Esophagus (tissue), 2 donors: ENCODE data around the gene ETV6. TPM values are rescaled to one million over a fixed set of nuclear protein-coding genes. Genes with fewer than 3 reads are reported as not detected.

Experiments
- H3K27ac ChIP-seq, 2 donors: one replicate each; pipeline ENCODE4 v1.5.1; 2013; ENCODE audit warnings: low read depth in 2 of 2, mild to moderate bottlenecking in 2 of 2, inconsistent platforms in 1 of 2, low read length in 1 of 2, moderate library complexity in 1 of 2
- H3K27me3 ChIP-seq, 2 donors: one replicate each; pipeline ENCODE4 v1.6.1; 2013; ENCODE audit warnings: low read length in 2 of 2, control low read depth in 1 of 2, mild to moderate bottlenecking in 1 of 2; ENCODE audit not compliant: insufficient read depth in 2 of 2, control insufficient read depth in 1 of 2
- H3K36me3 ChIP-seq, 2 donors: one replicate each; pipeline ENCODE4 v1.6.1; 2013; ENCODE audit warnings: low read length in 1 of 2; ENCODE audit not compliant: control insufficient read depth in 2 of 2, insufficient read depth in 2 of 2
- H3K4me1 ChIP-seq, 2 donors: one replicate each; pipeline ENCODE4 v1.6.1; 2013; ENCODE audit warnings: low read length in 1 of 2; ENCODE audit not compliant: control insufficient read depth in 2 of 2, insufficient read depth in 2 of 2
- H3K4me3 ChIP-seq, 2 donors: one replicate each; pipeline ENCODE4 v1.5.1; 2013; ENCODE audit warnings: low read length in 2 of 2, mild to moderate bottlenecking in 2 of 2, low read depth in 1 of 2, moderate library complexity in 1 of 2
- H3K9me3 ChIP-seq, 2 donors: one replicate each; pipeline ENCODE4 v1.6.1; 2013; ENCODE audit warnings: mild to moderate bottlenecking in 2 of 2, low read depth in 1 of 2, low read length in 1 of 2, moderate library complexity in 1 of 2; ENCODE audit not compliant: control insufficient read depth in 2 of 2, insufficient read depth in 1 of 2
- WGBS, 2 donors: extraction: QIAGEN DNeasy Blood & Tissue Kit; methylation state at CpG; one replicate each; pipeline ENCODE4 v1.1.7; 2013; 5-methylcytosine and 5-hydroxymethylcytosine counted together
- polyA plus RNA-seq, 2 donors: library from polyadenylated mRNA; stranded (reverse); fragments of 200-250 nt; gene quantifications; one replicate each; pipeline ENCODE4 v1.2.3, GENCODE V29; 2013
- donor health status: healthy with polysubstance abuse.
- donor health status: Bipolar disorder and iron deficiency.

Gene ETV6
- polyA plus RNA-seq, 2 donors: 5.4 to 5.6 TPM

GRCh38 chr12:11745113-11745512 lies 95.6 kb downstream of the ETV6 start:
- no peaks in the 10 kb centered on the region for H3K36me3 ChIP-seq
- H3K4me1 ChIP-seq: peaks cover 0 to 2% of the 10 kb centered on the region in 2 donors
- no peaks in the 10 kb centered on the region for H3K27me3 ChIP-seq
- WGBS, 2 donors: 83 to 89% methylated on average over 6 of the region's 6 CpGs
- H3K4me3 ChIP-seq: no peak overlapping the region
- H3K9me3 ChIP-seq: no peaks in the 10 kb centered on the region
- H3K27ac ChIP-seq: no peak overlapping the region

DNA sequence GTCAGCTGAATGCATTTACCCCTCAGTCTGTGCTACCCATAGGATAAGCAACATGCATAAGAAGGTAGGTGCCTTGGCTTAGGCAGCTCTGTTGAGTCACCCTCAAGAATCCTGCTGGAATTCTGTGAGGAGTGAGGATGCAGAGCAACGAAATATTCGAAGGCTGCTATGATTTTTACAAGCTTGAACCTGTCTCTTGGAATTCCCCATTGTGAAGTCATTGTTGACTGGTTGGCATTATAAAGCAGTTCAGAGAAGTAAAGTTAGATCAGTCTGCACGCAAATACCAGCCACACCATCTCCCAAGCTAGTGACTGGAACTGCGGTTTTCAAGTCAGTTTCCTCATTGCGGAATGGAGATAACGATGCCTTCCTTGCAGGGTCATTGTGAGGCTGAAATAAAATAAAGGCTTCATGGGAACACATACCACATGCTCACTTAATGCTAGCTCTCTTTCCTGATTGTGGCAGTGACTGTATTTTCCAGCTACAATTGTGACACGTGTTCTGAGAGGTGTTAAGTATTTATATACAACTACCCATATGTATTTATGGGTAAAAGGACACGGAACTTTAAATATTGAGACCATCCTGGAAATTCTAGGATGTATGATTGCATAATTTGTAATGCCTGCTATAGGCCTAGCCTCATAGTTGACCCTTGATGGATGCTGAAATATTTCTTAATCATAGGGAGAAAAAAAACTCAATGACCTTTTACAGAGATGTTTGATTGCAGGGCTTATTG lies 96.7 kb downstream of the ETV6 start:
- Histone ChIP-seq H3K4me3 (no peak overlapping the region), H3K9me3 (no peaks in the 10 kb centered on the region), H3K27ac (no peak overlapping the region), H3K4me1 (peaks cover 0 to 2% of the 10 kb centered on the region in 2 donors), H3K36me3 (no peaks in the 10 kb centered on the region), H3K27me3 (no peaks in the 10 kb centered on the region)
- WGBS, 2 donors: 38 to 59% methylated on average over 8 of the region's 8 CpGs

DNA sequence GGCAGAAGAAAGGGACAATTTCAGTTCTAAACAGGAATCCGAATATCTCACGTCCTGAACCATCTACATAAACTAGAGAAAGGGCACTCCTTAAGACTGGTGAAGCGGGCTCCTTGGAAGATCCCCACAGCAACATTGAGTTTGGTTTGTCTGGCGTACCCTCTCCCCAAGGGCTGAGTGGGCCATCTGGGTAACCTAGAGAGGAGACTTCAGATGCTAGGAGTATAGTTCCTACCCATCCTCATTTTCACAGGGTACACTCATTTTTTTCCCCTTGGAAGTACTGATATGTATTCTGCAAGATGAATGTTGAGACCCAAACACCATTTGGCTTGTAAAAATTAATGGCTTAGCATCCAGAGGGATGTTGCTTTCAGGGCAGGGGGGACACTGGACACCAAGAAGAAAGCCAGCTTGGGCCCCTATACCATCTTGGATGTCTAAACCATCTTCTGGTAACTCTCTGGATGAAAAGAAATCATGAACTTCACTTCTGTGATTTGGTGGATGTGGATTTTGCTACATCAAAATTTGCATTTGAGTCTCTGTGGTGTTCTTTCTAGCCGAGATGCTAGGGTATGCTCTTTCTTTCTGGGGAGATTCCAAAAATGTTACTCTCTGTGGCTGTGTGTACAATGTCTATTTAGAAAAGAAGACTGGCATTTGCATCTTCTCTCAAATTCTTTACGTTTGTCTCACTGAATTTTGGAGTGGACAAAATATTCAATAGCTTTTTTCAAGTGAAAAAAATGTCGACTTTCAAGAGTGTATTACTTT lies 97.7 kb downstream of the ETV6 start:
- Histone ChIP-seq H3K4me3 (no peak overlapping the region), H3K4me1 (peaks cover 0 to 3% of the 10 kb centered on the region in 2 donors), H3K36me3 (no peaks in the 10 kb centered on the region), H3K27ac (no peak overlapping the region), H3K9me3 (no peaks in the 10 kb centered on the region), H3K27me3 (no peaks in the 10 kb centered on the region)
- WGBS, 2 donors: 87 to 92% methylated on average over 7 of the region's 7 CpGs

GRCh38 chr12:11747969-11748368 lies 98.5 kb downstream of the ETV6 start:
- Histone ChIP-seq H3K9me3 (no peaks in the 10 kb centered on the region), H3K4me1 (peaks cover 0 to 7% of the 10 kb centered on the region in 2 donors), H3K27me3 (no peaks in the 10 kb centered on the region), H3K36me3 (no peaks in the 10 kb centered on the region), H3K27ac (no peak overlapping the region), H3K4me3 (no peak overlapping the region)
- 87 to 91% methylated on average over 3 of the region's 3 CpGs for WGBS, 2 donors

DNA sequence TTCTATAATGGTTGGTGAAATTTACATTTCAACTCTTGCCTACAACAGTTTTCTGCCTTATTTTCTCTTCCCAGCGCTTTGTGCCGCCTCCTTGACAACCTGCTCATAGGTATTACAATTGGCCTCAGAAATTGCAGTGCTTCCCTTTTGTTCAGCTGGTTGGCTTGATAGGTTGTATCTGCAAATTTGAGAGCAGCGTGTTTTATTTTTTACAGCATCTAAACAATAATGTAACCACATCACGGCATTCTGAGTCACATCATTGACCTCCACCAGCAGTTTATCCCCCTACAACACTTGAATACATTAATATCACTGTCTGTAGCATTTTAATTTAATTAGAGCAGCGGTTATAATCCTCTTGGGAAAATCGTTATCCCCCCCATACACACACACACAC lies 99.4 kb downstream of the ETV6 start:
- Histone ChIP-seq H3K4me3 (no peak overlapping the region), H3K4me1 (peaks cover 0 to 11% of the 10 kb centered on the region in 2 donors), H3K36me3 (peaks cover 2 to 4% of the 10 kb centered on the region in 2 donors), H3K27ac (no peak overlapping the region), H3K27me3 (no peaks in the 10 kb centered on the region), H3K9me3 (no peaks in the 10 kb centered on the region)
- 90 to 94% methylated on average over 6 of the region's 6 CpGs for WGBS, 2 donors

DNA sequence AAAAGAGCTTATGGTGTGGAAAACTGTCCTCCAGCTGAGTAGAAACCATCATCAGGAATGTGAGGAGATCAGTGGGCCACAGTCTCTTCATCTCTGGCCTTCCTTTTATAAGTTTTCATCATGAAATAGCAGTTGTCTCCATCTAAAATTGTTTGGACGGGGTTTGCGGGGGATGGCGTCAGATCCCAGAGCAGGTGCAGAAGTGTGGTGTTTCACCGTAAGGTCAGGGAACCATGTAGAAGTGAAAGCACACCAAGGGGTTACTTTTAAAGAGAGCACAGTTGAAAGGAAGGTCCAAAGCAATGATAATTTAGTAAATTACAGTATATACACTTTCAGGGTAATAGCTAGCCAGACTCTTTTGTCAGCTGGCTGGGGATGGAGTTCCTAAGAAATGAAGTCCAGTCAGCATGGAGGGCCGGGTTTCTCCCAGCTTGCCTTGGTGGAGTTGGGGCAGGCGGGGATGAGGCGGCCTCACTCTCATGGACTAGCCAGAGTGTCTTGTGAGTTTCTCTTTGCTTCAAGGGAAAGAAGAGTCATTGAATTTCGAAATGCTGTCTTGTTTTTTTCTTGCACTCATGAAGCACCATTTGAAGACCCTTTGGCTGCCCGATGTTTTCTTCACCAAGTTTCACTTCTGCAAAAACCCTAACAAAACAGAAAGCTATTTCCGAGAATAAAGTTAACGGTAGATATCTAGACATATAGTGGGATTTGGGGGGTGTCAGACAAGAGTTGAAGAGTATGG lies 100.6 kb downstream of the ETV6 start:
- Histone ChIP-seq H3K27ac (no peak overlapping the region), H3K9me3 (no peaks in the 10 kb centered on the region), H3K36me3 (peaks cover 2 to 4% of the 10 kb centered on the region in 2 donors), H3K4me1 (peaks cover 0 to 11% of the 10 kb centered on the region in 2 donors), H3K4me3 (no peak overlapping the region), H3K27me3 (no peaks in the 10 kb centered on the region)
- 89 to 92% methylated on average over 11 of the region's 11 CpGs for WGBS, 2 donors

- Histone ChIP-seq H3K4me3 (no peak overlapping the region), H3K27me3 (no peaks in the 10 kb centered on the region), H3K27ac (peak overlapping the region; percentile 59 to 74), H3K36me3 (peaks cover 2 to 4% of the 10 kb centered on the region in 2 donors), H3K4me1 (peaks cover 0 to 10% of the 10 kb centered on the region in 2 donors), H3K9me3 (no peaks in the 10 kb centered on the region)
- 88% methylated on average over 21 of the region's 21 CpGs for WGBS, 2 donors
Observed at GRCh38 chr12:11752403-11753149, 103.1 kb downstream of the ETV6 start.

- Histone ChIP-seq H3K9me3 (no peaks in the 10 kb centered on the region), H3K27me3 (no peaks in the 10 kb centered on the region), H3K4me3 (no peak overlapping the region), H3K27ac (peak overlapping the region; percentile 59 to 74), H3K4me1 (peaks cover 0 to 13% of the 10 kb centered on the region in 2 donors), H3K36me3 (peaks cover 4 to 5% of the 10 kb centered on the region in 2 donors)
- WGBS, 2 donors: 37 to 67% methylated on average over 2 of the region's 2 CpGs
Observed at GRCh38 chr12:11753150-11753499, 103.7 kb downstream of the ETV6 start.

DNA sequence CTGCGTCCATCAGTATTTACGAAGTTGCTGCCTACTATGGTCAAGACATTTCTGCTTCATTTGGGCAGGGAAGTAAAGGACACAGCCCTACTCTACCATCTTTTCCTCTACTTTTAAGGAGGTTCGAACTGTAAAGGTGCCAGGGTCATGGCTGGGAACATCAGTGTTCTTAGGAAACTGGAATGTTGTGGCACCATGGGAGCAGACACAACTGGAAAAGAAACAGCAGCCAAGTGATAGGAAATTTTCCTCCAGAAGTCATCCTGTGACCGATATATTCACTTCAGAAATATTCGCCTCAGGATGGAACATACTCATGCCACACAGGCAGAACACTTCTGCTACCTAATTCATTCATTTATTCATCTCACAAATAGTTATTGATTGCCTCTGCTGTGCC lies 104.4 kb downstream of the ETV6 start:
- no peak overlapping the region for H3K4me3 ChIP-seq
- H3K27me3 ChIP-seq: no peaks in the 10 kb centered on the region
- WGBS, 2 donors: 77 to 80% methylated on average over 5 of the region's 5 CpGs
- no peaks in the 10 kb centered on the region for H3K9me3 ChIP-seq
- H3K36me3 ChIP-seq: peaks cover 4 to 5% of the 10 kb centered on the region in 2 donors
- peak overlapping the region; percentile 42 to 59 for H3K27ac ChIP-seq
- H3K4me1 ChIP-seq: peaks cover 0 to 13% of the 10 kb centered on the region in 2 donors
